K562 (cell line): ENCODE data around the gene CDADC1. TPM values are rescaled to one million over a fixed set of nuclear protein-coding genes. Genes with fewer than 3 reads are reported as not detected.

Experiments used
- BHLHE40 ChIP-seq: IDR thresholded peaks from 2 replicates; pipeline ENCODE4 v1.6.1; 2011; ENCODE audit warnings: low read length, improper control_type of control experiment
- CHCHD3 ChIP-seq: fragments of 250-450 bp; sonication (Bioruptor Pico); IDR thresholded peaks from 2 replicates; pipeline ENCODE4 v2.1.2; 2022; ENCODE audit warnings: mild to moderate bottlenecking
- FIP1L1 ChIP-seq: fragments of 200-400 bp; formaldehyde crosslinking; IDR thresholded peaks from 2 replicates; pipeline ENCODE4 v1.6.1; 2018; ENCODE audit warnings: mild to moderate bottlenecking, low read depth, low read length; ENCODE audit not compliant: poor library complexity, severe bottlenecking
- FOXP1 ChIP-seq: sonication (generic); formaldehyde crosslinking; IDR thresholded peaks from 2 replicates; pipeline ENCODE4 v1.8.0; 2022; ENCODE audit warnings: mild to moderate bottlenecking, missing genetic modification reagents
- GABPB1 ChIP-seq: sonication (generic); formaldehyde crosslinking; IDR thresholded peaks from 2 replicates; pipeline ENCODE4 v1.8.0; 2022; ENCODE audit warnings: mild to moderate bottlenecking, missing genetic modification reagents
- HEY1 ChIP-seq: fragments of 250-450 bp; sonication (Bioruptor Pico); IDR thresholded peaks from 2 replicates; pipeline ENCODE4 v1.5.0; 2020; ENCODE audit warnings: mild to moderate bottlenecking, moderate library complexity, borderline replicate concordance
- KDM4B ChIP-seq, 2 experiments: fragments of 450-650 bp in 1 of 2; sonication (generic) in 1 of 2; IDR thresholded peaks; 2 replicates each; pipeline ENCODE4 v1.6.1; 2016 to 2017; ENCODE audit warnings: borderline replicate concordance in 2 of 2, antibody characterized with exemption in 1 of 2, low read depth in 1 of 2, mild to moderate bottlenecking in 1 of 2
- KDM5B ChIP-seq: fragments of 200-600 bp; sonication (generic); IDR thresholded peaks from 2 replicates; pipeline ENCODE4 v1.6.1; 2012; ENCODE audit warnings: low read depth, mild to moderate bottlenecking, moderate library complexity, low read length, control low read depth, inconsistent platforms; ENCODE audit not compliant: insufficient replicate concordance
- MCM7 ChIP-seq, 2 experiments: fragments of 450-650 bp; IDR thresholded peaks; 2 replicates each; pipeline ENCODE4 v1.6.1; 2016 to 2018
- SLC30A9 ChIP-seq: fragments of 250-450 bp; sonication (Bioruptor Pico); IDR thresholded peaks from 2 replicates; pipeline ENCODE4 v1.8.0; 2022; ENCODE audit warnings: mild to moderate bottlenecking, moderate library complexity
- SMARCE1 ChIP-seq: fragments of 450-650 bp; IDR thresholded peaks from 2 replicates; pipeline ENCODE4 v1.7.1; 2016; ENCODE audit warnings: mild to moderate bottlenecking
- TAL1 ChIP-seq: fragments of 450-650 bp; IDR thresholded peaks from 2 replicates; pipeline ENCODE4 v1.6.1; 2016; ENCODE audit warnings: mild to moderate bottlenecking
- TBP ChIP-seq: optimal IDR thresholded peaks from 2 replicates; pipeline ENCODE3; 2011; ENCODE audit warnings: low read depth, low read length, improper control_type of control experiment
- YBX1 ChIP-seq: fragments of 450-650 bp; IDR thresholded peaks from 2 replicates; pipeline ENCODE4 v1.7.1; 2016; ENCODE audit warnings: mild to moderate bottlenecking
- ZFP36 ChIP-seq: fragments of 150-350 bp; IDR thresholded peaks from 2 replicates; pipeline ENCODE4 v1.6.1; 2018; ENCODE audit warnings: low read length, low read depth; ENCODE audit not compliant: partially characterized antibody
- polyA plus RNA-seq, 8 experiments: library from polyadenylated mRNA; depleted of rRNA in 4 of 8; stranded (reverse) in 5 of 8; unstranded in 3 of 8; fragments of >200 nt; fragmentation: Nextera tagmentation in 2 of 8; fragmentation: Illumina TruSeq in 1 of 8; extraction: Ambion mirVana in 2 of 8; extraction: Trizol in 1 of 8; gene quantifications; 2 replicates each; pipeline versions ENCODE4 v1.2.1 to v1.2.3, GENCODE V29; 2011 to 2014; ENCODE audit warnings: inconsistent platforms in 1 of 8, missing spikeins in 1 of 8
- total RNA-seq, 7 experiments: library from RNA; depleted of rRNA in 6 of 7; stranded (reverse); fragments of >200 nt in 6 of 7; fragmentation: Illumina TruSeq in 2 of 7; extraction: Trizol in 2 of 7; gene quantifications; 2 replicates each; pipeline versions ENCODE4 v1.2.1 to v1.2.3, GENCODE V29; 2011 to 2021; ENCODE audit warnings: low replicate concordance in 1 of 7
- TF ChIP-seq, protein P1 (sequence below): fragments of 450-650 bp; IDR thresholded peaks from 2 replicates; pipeline ENCODE4 v1.6.1; 2018; ENCODE audit not compliant: partially characterized antibody
- TF ChIP-seq, protein P2 (sequence below): fragments of 450-650 bp; formaldehyde crosslinking; IDR thresholded peaks from 2 replicates; pipeline ENCODE4 v1.4.0; 2020; ENCODE audit warnings: mild to moderate bottlenecking, moderate library complexity
- TF ChIP-seq, protein P3 (sequence below): sonication (generic); formaldehyde crosslinking; IDR thresholded peaks from 2 replicates; pipeline ENCODE4 v1.9.0; 2022; ENCODE audit warnings: mild to moderate bottlenecking, missing genetic modification reagents

CDADC1 gene
- total and polyA plus RNA-seq, 9 of the 15 experiments (the other 6 are each of a cell fraction or from before 2014, with no cell fraction given) = 4.1 to 11.8 (median 6.3) TPM

DNA sequence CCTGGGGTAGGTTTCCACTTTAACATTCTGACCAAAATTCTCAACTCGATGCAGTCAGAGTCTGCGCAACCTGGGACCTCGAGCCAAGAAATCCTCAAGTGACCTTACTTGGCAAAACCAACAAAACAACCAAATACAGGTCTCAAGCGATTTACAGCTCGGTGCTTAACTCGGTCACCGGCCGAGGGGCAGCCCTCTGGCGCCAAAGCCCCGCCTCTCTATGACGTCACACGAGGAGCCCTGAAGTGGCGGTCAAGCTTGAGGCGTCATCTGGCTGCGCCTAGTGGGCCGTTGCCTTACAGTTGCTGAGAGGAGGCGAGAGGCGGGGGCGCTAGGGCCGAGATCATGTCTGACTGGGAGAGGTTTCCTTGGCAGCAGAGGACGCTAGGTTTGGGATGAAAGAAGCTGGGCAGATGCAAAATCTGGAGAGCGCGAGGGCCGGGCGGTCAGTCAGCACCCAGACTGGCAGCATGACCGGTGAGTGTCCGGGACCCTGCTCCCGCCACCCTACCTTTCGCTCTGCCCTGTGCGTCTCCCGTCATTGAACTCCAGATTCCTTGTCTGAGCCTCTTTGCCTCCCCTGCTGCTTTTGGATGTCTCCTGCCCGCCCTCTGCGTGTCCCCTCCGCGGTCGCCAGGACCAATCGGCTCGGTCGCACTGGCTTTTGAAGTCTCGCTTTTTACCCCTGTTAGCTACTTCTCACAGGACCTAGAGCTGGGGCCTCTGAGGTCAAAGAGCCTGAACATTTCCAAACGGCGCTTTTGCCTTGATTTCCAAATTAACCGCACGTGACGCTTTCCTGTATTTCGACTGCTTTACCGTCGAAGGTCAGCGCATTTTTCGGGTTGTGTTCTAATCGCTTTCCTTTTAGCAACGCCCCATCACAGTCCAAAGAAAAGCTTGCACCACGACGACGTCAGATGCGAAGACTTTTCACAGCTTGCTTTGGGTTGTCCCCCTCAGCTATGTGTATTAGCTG is at the start of gene CDADC1 (continued):
- 0 out of 2 replicates have a peak, but pooled peaks have one; percentile 30 for TF ChIP-seq CHCHD3 (CRISPR knock-in tag)
- TF ChIP-seq TAL1 = no peak
- no peak; the same call in 1 of the 2 replicates for TF ChIP-seq BHLHE40
- no peak for TF ChIP-seq YBX1
- no peak for TF ChIP-seq KDM4B (IDR thresholded peaks at IDR 0.05; ENCODE audit: borderline replicate concordance in 2 of 2, low read depth in 1 of 2)
- no peak for TF ChIP-seq FOXP1 (CRISPR knock-in tag)
- no peak for TF ChIP-seq HEY1 (CRISPR knock-in tag)
- TF ChIP-seq KDM5B = peak; percentile 69
- peak; percentile 66 for TF ChIP-seq TBP
- TF ChIP-seq MCM7 (IDR thresholded peaks at IDR 0.05) = no peak
- TF ChIP-seq FIP1L1 = no peak
- no peak for TF ChIP-seq SLC30A9 (CRISPR knock-in tag)
- TF ChIP-seq, protein P1, sequence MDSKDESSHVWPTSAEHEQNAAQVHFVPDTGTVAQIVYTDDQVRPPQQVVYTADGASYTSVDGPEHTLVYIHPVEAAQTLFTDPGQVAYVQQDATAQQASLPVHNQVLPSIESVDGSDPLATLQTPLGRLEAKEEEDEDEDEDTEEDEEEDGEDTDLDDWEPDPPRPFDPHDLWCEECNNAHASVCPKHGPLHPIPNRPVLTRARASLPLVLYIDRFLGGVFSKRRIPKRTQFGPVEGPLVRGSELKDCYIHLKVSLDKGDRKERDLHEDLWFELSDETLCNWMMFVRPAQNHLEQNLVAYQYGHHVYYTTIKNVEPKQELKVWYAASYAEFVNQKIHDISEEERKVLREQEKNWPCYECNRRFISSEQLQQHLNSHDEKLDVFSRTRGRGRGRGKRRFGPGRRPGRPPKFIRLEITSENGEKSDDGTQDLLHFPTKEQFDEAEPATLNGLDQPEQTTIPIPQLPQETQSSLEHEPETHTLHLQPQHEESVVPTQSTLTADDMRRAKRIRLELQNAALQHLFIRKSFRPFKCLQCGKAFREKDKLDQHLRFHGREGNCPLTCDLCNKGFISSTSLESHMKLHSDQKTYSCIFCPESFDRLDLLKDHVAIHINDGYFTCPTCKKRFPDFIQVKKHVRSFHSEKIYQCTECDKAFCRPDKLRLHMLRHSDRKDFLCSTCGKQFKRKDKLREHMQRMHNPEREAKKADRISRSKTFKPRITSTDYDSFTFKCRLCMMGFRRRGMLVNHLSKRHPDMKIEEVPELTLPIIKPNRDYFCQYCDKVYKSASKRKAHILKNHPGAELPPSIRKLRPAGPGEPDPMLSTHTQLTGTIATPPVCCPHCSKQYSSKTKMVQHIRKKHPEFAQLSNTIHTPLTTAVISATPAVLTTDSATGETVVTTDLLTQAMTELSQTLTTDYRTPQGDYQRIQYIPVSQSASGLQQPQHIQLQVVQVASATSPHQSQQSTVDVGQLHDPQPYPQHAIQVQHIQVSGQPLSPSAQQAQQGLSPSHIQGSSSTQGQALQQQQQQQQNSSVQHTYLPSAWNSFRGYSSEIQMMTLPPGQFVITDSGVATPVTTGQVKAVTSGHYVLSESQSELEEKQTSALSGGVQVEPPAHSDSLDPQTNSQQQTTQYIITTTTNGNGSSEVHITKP = peak; percentile 62
- TF ChIP-seq ZFP36 = no peak
- TF ChIP-seq GABPB1 = no peak; the same call in 1 of the 2 replicates
- TF ChIP-seq, protein P2, sequence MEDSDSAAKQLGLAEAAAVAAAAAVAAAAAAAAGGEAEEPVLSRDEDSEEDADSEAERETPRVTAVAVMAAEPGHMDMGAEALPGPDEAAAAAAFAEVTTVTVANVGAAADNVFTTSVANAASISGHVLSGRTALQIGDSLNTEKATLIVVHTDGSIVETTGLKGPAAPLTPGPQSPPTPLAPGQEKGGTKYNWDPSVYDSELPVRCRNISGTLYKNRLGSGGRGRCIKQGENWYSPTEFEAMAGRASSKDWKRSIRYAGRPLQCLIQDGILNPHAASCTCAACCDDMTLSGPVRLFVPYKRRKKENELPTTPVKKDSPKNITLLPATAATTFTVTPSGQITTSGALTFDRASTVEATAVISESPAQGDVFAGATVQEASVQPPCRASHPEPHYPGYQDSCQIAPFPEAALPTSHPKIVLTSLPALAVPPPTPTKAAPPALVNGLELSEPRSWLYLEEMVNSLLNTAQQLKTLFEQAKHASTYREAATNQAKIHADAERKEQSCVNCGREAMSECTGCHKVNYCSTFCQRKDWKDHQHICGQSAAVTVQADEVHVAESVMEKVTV = no peak
- TF ChIP-seq SMARCE1 = no peak
- TF ChIP-seq, protein P3, sequence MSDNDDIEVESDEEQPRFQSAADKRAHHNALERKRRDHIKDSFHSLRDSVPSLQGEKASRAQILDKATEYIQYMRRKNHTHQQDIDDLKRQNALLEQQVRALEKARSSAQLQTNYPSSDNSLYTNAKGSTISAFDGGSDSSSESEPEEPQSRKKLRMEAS (CRISPR knock-in tag) = peak; percentile 20
